Parathyroid adenoma (tissue), 2 donors: Measurements from ENCODE around the gene NSMCE3.

Experiments
- H2AFZ ChIP-seq: fragments of 300-600 bp; sonication (generic); one replicate; pipeline ENCODE4 v1.7.0; 2017; ENCODE audit warnings: antibody characterized with exemption, mild to moderate bottlenecking
- H3K27ac ChIP-seq: fragments of 300-600 bp; sonication (generic); one replicate; pipeline ENCODE4 v1.7.0; 2017
- H3K27me3 ChIP-seq: fragments of 300-600 bp; sonication (generic); one replicate; pipeline ENCODE4 v1.7.0; 2017; ENCODE audit warnings: low read length; ENCODE audit not compliant: control insufficient read depth, insufficient read depth
- H3K36me3 ChIP-seq: fragments of 300-600 bp; sonication (generic); one replicate; pipeline ENCODE4 v1.7.0; 2017; ENCODE audit warnings: low read length; ENCODE audit not compliant: control insufficient read depth, insufficient read depth
- H3K4me1 ChIP-seq: fragments of 300-600 bp; sonication (generic); one replicate; pipeline ENCODE4 v1.7.0; 2017; ENCODE audit warnings: control low read depth
- H3K4me2 ChIP-seq: fragments of 300-600 bp; sonication (generic); one replicate; pipeline ENCODE4 v1.7.0; 2017; ENCODE audit warnings: low read length
- H3K4me3 ChIP-seq: fragments of 300-600 bp; sonication (generic); one replicate; pipeline ENCODE4 v1.7.0; 2017; ENCODE audit warnings: low read depth, low read length
- H3K79me2 ChIP-seq: fragments of 300-600 bp; sonication (generic); one replicate; pipeline ENCODE4 v1.7.0; 2017; ENCODE audit warnings: control low read depth
- H3K9ac ChIP-seq: fragments of 300-600 bp; sonication (generic); one replicate; pipeline ENCODE4 v1.7.0; 2017; ENCODE audit warnings: mild to moderate bottlenecking
- H3K9me3 ChIP-seq: fragments of 300-600 bp; sonication (generic); one replicate; pipeline ENCODE4 v1.7.0; 2017; ENCODE audit warnings: low read length; ENCODE audit not compliant: control insufficient read depth
- CTCF ChIP-seq: fragments of 300-600 bp; sonication (generic); IDR thresholded peaks from one replicate; pipeline ENCODE4 v1.7.0; 2017; ENCODE audit warnings: antibody characterized with exemption, mild to moderate bottlenecking
- donor health status: primary hyperparathyroidism.

Gene NSMCE3

GRCh38 chr15:29266052-29266582 lies 3.5 kb downstream of the NSMCE3 start:
- H3K4me3 ChIP-seq: no peak overlapping the region
- no peak overlapping the region for H3K4me2 ChIP-seq
- H3K27me3 ChIP-seq: no peaks in the 10 kb centered on the region
- no peaks in the 10 kb centered on the region for H3K4me1 ChIP-seq
- H2AFZ ChIP-seq: no peak overlapping the region
- no peak for TF ChIP-seq CTCF
- no peak overlapping the region for H3K27ac ChIP-seq
- H3K9me3 ChIP-seq: no peaks in the 10 kb centered on the region
- no peaks in the 10 kb centered on the region for H3K36me3 ChIP-seq
- H3K9ac ChIP-seq: no peak overlapping the region
- no peaks in the 10 kb centered on the region for H3K79me2 ChIP-seq

GRCh38 chr15:29263289-29263688 lies 6.3 kb downstream of the NSMCE3 start:
- no peak overlapping the region for H3K4me3 ChIP-seq
- no peaks in the 10 kb centered on the region for H3K79me2 ChIP-seq
- H3K27ac ChIP-seq: no peak overlapping the region
- no peak overlapping the region for H3K9ac ChIP-seq
- no peaks in the 10 kb centered on the region for H3K27me3 ChIP-seq
- TF ChIP-seq CTCF: no peak
- H3K4me2 ChIP-seq: no peak overlapping the region
- H2AFZ ChIP-seq: no peak overlapping the region
- H3K9me3 ChIP-seq: no peaks in the 10 kb centered on the region
- no peaks in the 10 kb centered on the region for H3K36me3 ChIP-seq
- H3K4me1 ChIP-seq: no peaks in the 10 kb centered on the region

- Histone ChIP-seq H2AFZ (no peak overlapping the region), H3K4me3 (no peak overlapping the region), H3K36me3 (no peaks in the 10 kb centered on the region), H3K4me2 (no peak overlapping the region), H3K9me3 (no peaks in the 10 kb centered on the region), H3K4me1 (no peaks in the 10 kb centered on the region), H3K79me2 (no peaks in the 10 kb centered on the region), H3K9ac (no peak overlapping the region), H3K27ac (no peak overlapping the region), H3K27me3 (no peaks in the 10 kb centered on the region)
- TF ChIP-seq CTCF: no peak
Observed at GRCh38 chr15:29262738-29263137, 6.9 kb downstream of the NSMCE3 start.

GRCh38 chr15:29260896-29261295 lies 8.7 kb downstream of the NSMCE3 start:
- no peaks in the 10 kb centered on the region for H3K36me3 ChIP-seq
- no peaks in the 10 kb centered on the region for H3K9me3 ChIP-seq
- TF ChIP-seq CTCF: no peak
- no peak overlapping the region for H3K4me3 ChIP-seq
- H3K4me1 ChIP-seq: no peaks in the 10 kb centered on the region
- no peaks in the 10 kb centered on the region for H3K27me3 ChIP-seq
- H3K4me2 ChIP-seq: no peak overlapping the region
- no peak overlapping the region for H2AFZ ChIP-seq
- peaks cover 3% of the 10 kb centered on the region for H3K79me2 ChIP-seq
- no peak overlapping the region for H3K9ac ChIP-seq
- no peak overlapping the region for H3K27ac ChIP-seq

GRCh38 chr15:29259233-29259632 lies 10.4 kb downstream of the NSMCE3 start:
- H3K4me1 ChIP-seq: no peaks in the 10 kb centered on the region
- no peak overlapping the region for H2AFZ ChIP-seq
- H3K4me2 ChIP-seq: no peak overlapping the region
- no peaks in the 10 kb centered on the region for H3K9me3 ChIP-seq
- no peak overlapping the region for H3K27ac ChIP-seq
- no peaks in the 10 kb centered on the region for H3K27me3 ChIP-seq
- no peak overlapping the region for H3K4me3 ChIP-seq
- no peak for TF ChIP-seq CTCF
- peaks cover 3% of the 10 kb centered on the region for H3K79me2 ChIP-seq
- H3K9ac ChIP-seq: no peak overlapping the region
- H3K36me3 ChIP-seq: no peaks in the 10 kb centered on the region
